Endometrial microvascular endothelial cells (primary cell): Measurements from ENCODE around the gene NEU1. TPM values are rescaled to one million over a fixed set of nuclear protein-coding genes. Genes with fewer than 3 reads are reported as not detected.

Source experiments
- total RNA-seq: library from RNA; depleted of rRNA; stranded (reverse); fragments of >200 nt; gene quantifications from one replicate; pipeline ENCODE4 v1.2.3, GENCODE V29; 2015; ENCODE audit errors: inconsistent ontology term

NEU1 gene
- total RNA-seq, 1 donor from 2014 or later = 94.3 TPM

Other genes starting within 250 kb of the NEU1 start
- gene AIF1, start 247.6 kb downstream of the NEU1 start, total RNA-seq = not detected
- gene PRRC2A, start 242.1 kb downstream of the NEU1 start, total RNA-seq = 79.4 TPM
- 262 TPM for gene BAG6, start 210.2 kb downstream of the NEU1 start, total RNA-seq
- 1.9 TPM for gene APOM, start 206.9 kb downstream of the NEU1 start, total RNA-seq
- gene C6orf47, start 202.0 kb downstream of the NEU1 start, total RNA-seq = 17.2 TPM
- gene GPANK1, start 197.8 kb downstream of the NEU1 start, total RNA-seq = 15.2 TPM
- gene CSNK2B, start 196.7 kb downstream of the NEU1 start, total RNA-seq = 271 TPM
- gene LY6G5B, start 192.8 kb downstream of the NEU1 start, total RNA-seq = 1.1 TPM
- 0.93 TPM for gene LY6G5C, start 181.8 kb downstream of the NEU1 start, total RNA-seq
- gene ABHD16A, start 159.5 kb downstream of the NEU1 start, total RNA-seq = 44.8 TPM
- not detected for gene LY6G6F, start 156.0 kb downstream of the NEU1 start, total RNA-seq
- gene LY6G6D, start 147.5 kb downstream of the NEU1 start, total RNA-seq = not detected
- gene LY6G6C, start 141.1 kb downstream of the NEU1 start, total RNA-seq = not detected
- not detected for gene MPIG6B, start 139.4 kb downstream of the NEU1 start, total RNA-seq
- gene DDAH2, start 133.5 kb downstream of the NEU1 start, total RNA-seq = 64.2 TPM
- 1,067 TPM for gene CLIC1, start 126.3 kb downstream of the NEU1 start, total RNA-seq
- 7.8 TPM for gene MSH5, start 122.8 kb downstream of the NEU1 start, total RNA-seq
- not detected for gene SAPCD1, start 100.2 kb downstream of the NEU1 start, total RNA-seq
- gene VWA7, start 85.5 kb downstream of the NEU1 start, total RNA-seq = not detected
- 101 TPM for gene VARS1, start 67.1 kb downstream of the NEU1 start, total RNA-seq
- 172 TPM for gene LSM2, start 55.9 kb downstream of the NEU1 start, total RNA-seq
- 0.65 TPM for gene HSPA1L, start 47.5 kb downstream of the NEU1 start, total RNA-seq
- gene HSPA1A, start 47.3 kb downstream of the NEU1 start, total RNA-seq = 171 TPM
- 120 TPM for gene HSPA1B, start 35.1 kb downstream of the NEU1 start, total RNA-seq
- gene SLC44A4, start 16.2 kb upstream of the NEU1 start, total RNA-seq = 2.6 TPM
- 41.2 TPM for gene EHMT2, start 34.9 kb upstream of the NEU1 start, total RNA-seq
- gene ZBTB12, start 39.3 kb upstream of the NEU1 start, total RNA-seq = not detected
- not detected for gene C2, start 64.9 kb upstream of the NEU1 start, total RNA-seq
- 1.6 TPM for gene CFB, start 83.3 kb upstream of the NEU1 start, total RNA-seq
- gene NELFE, start 96.2 kb upstream of the NEU1 start, total RNA-seq = 141 TPM
- 78.6 TPM for gene SKIC2, start 96.4 kb upstream of the NEU1 start, total RNA-seq
- gene DXO, start 109.3 kb upstream of the NEU1 start, total RNA-seq = 13.8 TPM
- gene C4A, start 119.2 kb upstream of the NEU1 start, total RNA-seq = 1.0 TPM
- 1.1 TPM for gene C4B, start 152.0 kb upstream of the NEU1 start, total RNA-seq
- gene CYP21A2, start 175.6 kb upstream of the NEU1 start, total RNA-seq = not detected
- gene TNXB, start 246.5 kb upstream of the NEU1 start, total RNA-seq = not detected